Measurements from ENCODE around the gene IFITM10.

DNA sequence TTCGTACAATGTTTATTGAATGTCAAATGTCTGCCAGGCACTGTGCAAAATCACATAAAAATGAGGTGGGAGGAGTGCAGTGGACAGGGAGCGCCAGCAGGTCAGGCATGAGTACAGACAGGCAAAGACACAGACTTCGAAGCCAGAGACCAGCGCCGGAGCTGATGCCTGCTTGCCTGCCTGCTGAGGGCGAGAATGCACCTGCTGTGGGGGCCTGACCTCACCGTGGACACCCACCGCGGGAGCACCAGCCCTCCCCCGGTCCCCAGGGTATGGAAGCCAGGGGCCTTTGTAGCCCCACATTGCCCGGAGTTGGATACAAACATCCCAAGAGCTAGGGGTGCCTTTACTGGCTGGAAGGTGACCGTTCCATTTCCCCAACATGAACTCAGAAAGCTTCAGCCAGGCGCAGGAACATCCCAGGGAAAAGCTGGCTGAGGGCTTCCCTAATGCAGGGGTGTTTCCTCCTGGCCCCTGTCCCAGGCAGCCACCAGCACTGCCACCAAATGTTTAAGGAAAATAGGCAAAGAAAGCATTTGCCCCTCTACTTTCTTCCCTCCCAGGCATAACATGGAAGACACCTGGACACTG is 17.9 kb downstream of the IFITM10 start:
- TF ChIP-seq, protein P1, sequence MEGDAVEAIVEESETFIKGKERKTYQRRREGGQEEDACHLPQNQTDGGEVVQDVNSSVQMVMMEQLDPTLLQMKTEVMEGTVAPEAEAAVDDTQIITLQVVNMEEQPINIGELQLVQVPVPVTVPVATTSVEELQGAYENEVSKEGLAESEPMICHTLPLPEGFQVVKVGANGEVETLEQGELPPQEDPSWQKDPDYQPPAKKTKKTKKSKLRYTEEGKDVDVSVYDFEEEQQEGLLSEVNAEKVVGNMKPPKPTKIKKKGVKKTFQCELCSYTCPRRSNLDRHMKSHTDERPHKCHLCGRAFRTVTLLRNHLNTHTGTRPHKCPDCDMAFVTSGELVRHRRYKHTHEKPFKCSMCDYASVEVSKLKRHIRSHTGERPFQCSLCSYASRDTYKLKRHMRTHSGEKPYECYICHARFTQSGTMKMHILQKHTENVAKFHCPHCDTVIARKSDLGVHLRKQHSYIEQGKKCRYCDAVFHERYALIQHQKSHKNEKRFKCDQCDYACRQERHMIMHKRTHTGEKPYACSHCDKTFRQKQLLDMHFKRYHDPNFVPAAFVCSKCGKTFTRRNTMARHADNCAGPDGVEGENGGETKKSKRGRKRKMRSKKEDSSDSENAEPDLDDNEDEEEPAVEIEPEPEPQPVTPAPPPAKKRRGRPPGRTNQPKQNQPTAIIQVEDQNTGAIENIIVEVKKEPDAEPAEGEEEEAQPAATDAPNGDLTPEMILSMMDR (IDR thresholded peaks at IDR 0.05) = no peak
- TF ChIP-seq EZH2 (IDR thresholded peaks at IDR 0.05; ENCODE audit: borderline replicate concordance, insufficient read depth, low read depth, low read length, poor library complexity, severe bottlenecking) = no peak

All from B cell (primary cell).